LoVo (cell line): ENCODE measurements around the gene BEGAIN.

ENCODE experiments used
- DNase-seq: peaks from one replicate; pipeline ENCODE4 v3.0.0-alpha.2; 2016; ENCODE audit warnings: low spot score

BEGAIN gene

GRCh38 chr14:100536721-100537445 lies 50.3 kb downstream of the BEGAIN start:
- no peak for DNase-seq

DNA sequence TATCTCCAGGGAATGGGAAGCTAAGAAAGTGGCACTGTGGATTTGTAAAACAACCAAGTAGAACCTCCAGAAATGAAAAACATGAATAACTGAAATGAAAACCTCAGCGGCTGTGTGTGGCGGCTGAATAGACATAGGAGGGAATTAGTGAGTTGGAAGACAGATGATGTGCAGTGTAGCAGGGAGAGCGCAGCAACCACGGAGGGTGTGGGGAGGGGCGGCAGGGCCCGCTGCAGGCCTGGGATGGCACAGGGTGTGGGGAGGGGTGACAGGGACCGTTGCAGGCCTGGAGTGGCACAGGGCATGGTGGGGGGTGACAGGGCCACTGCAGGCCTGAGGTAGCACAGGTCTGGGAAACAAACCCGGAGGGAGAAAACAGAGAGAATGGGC lies 51.1 kb downstream of the BEGAIN start:
- DNase-seq, result no peak

DNA sequence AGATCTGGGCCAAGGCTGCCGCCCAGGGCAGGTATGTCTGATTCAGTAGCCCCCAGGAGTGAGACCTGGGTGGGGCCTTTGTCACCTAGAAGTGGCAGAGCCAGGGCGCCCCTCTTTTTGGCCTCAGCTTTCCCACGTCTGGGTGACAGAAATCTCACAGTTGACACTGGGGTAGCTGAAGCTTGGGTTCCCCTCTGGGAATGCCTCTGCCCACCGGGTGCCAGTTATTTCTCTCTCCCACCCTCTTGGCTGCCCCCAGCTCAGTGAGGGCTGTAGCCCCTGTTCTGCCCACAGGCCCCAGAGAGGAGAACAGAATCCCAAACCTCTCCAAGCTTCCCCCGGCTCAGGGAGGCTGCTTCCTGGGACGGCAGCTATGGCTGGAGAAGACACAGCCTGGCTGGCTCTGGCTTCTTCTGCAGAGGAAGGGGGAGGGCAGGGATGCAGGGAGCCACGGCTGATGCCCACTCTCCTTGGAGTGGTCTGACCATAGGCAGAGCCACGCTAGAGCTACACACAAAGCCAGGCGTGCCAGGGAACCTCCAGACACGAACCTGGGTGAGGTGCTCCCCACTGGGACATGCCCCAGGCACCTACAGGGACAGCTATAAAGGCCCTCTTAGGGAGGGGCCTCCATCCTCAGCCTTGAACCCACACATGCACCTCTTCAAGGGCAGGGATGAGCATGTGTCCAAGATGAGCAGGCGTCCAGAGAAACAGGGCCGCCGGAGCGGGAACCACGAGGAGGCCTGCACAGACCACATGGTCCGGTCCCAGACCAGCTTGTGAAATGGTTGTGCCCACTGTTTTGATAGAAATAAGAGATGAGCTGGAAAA lies 51.7 kb downstream of the BEGAIN start:
- no peak for DNase-seq

- no peak for DNase-seq
Observed at GRCh38 chr14:100534528-100535286, 52.5 kb downstream of the BEGAIN start.

- no peak for DNase-seq
Observed at GRCh38 chr14:100533656-100534485, 53.3 kb downstream of the BEGAIN start.

GRCh38 chr14:100532906-100533655 lies 54.1 kb downstream of the BEGAIN start:
- DNase-seq, result no peak

DNA sequence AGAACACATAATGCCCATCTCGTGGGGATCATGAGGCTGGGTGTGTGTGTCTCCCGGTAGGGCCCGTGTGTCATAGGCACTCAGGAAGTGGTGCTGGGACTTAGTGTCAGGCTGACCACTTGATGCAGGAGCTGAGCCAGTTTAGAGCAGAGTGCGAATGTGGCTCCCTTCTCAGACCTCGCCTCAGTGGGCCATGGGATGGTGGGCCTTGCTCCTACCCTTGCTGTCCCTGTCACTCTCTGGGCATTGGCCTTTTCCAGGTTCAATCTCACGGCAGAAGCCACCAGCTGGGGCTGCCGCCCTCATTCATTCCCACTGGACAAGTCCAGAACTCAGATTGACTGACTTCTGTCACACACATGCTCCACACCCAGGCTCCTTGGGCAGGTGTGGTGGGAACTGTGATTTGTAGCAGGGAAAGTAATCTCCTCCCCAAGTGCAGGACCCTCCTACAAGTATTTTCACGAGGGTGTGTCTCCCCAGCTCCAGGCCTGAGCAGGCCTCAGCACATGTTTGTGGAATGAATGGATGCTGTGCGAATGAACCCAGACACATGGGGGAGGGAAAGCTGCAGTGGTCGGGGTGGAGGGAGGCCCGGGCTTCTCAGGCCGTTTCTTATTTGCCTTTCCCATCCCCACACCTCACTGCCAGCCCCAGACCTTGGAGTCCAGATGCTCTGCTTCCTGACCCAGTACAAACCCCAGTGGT lies 54.9 kb downstream of the BEGAIN start:
- no peak for DNase-seq

- no peak for DNase-seq
Observed at GRCh38 chr14:100531152-100532121, 55.8 kb downstream of the BEGAIN start.

DNA sequence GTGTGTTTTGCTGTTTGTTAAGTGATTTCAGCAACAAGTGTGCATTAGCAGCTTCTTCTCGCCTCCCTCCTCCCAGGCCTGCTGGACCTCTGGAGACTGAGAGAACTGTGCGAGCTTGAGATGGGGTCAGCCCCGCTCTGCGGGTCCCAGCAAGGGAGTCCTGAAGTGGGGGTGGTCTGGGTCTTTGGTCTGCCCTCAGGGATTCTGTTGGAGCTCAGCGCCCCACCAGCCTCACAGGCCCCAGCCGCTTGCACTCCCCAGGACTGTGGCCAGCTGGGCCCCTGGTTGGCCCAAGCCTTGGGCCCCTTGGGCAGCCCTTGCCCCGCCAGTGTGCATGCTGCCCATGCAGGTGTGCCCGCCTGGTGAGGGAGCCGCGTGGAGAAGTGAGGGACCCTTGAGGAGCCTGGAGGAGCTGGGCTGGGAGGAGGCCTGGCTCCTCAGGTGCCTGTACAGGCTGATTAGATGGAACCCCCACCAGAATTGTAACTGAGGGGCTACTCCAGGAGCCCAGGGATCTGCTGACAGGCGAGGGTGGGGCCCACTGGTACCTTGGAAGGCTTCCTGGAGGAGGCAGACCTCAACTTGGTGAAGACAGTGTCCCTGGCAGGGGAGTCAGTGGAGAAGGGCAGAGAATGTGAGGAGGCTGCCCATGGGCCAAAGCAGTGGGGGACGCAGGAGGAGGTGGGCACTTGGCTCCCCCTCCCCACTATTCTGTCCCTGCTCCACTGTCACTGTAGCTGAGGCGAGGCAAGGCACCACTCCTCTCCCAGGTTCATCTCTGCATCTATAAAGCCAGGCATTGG lies 56.7 kb downstream of the BEGAIN start:
- no peak for DNase-seq

DNA sequence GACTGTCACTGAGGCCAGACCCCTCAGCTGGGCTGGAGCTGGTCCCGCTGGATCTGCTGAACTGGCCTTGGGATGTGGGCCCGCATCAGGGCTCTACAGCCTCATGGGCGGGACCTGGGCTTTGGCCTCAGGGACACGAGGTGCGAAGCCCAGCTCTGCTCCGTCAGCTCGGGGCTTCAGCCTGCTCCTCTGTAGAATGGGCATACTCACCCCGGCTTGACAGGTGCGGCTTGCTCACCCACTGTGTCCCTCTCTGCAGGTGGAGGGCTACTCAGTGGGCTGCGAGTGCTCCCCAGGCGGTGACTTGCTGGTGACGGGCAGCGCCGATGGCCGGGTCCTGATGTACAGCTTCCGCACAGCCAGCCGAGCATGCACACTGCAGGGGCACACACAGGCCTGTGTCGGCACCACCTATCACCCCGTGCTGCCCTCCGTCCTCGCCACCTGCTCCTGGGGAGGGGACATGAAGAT lies 57.6 kb downstream of the BEGAIN start:
- DNase-seq, result no peak

GRCh38 chr14:100528962-100529560 lies 58.2 kb downstream of the BEGAIN start:
- DNase-seq, result no peak

- no peak for DNase-seq
Observed at GRCh38 chr14:100526632-100527031, 60.6 kb downstream of the BEGAIN start.

GRCh38 chr14:100526057-100526456 lies 61.2 kb downstream of the BEGAIN start:
- no peak for DNase-seq

DNA sequence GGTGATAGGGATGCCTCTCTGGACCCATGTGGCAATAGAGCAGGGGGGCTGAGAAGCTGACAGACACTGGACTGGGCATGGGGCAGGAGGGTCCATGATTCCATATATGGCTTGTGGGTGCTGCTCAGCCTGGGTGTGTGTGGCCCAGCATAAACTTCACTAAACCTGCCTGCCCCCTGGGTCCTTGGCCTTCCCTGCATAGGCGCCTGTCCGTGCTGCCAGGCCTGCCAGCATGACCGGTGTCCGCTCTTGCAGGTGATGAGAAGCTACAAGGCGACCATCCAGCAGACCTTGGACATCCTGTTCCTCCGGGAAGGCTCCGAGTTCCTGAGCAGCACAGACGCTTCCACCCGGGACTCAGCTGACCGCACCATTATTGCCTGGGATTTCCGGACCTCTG lies 61.6 kb downstream of the BEGAIN start:
- DNase-seq, result no peak

GRCh38 chr14:100524933-100525243 lies 62.3 kb downstream of the BEGAIN start:
- DNase-seq, result no peak

GRCh38 chr14:100524233-100524932 lies 62.8 kb downstream of the BEGAIN start:
- no peak for DNase-seq

DNA sequence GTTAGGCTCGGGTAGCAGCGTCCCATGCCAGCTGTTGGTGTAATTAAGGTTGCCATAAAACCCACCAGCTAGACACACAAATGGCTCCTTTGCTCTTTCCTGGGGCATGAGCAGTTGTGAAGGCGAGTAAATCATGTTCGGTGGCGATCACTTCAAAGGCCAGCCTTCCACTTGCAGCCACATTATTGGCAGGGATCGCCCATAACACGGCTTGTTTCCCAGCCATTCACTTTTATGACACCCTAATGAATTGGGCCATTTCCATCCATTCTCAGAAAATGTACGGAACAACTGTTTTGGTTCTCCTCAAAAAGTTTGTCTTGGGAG lies 63.4 kb downstream of the BEGAIN start:
- no peak for DNase-seq
